Brain microvascular endothelial cell (primary cell): ENCODE measurements around the gene PDZRN4.

Source experiments
- DNase-seq: peaks from one replicate; pipeline ENCODE4 v3.0.0-alpha.2; 2020
- H3K27ac ChIP-seq: fragments of 250-450 bp; sonication (Bioruptor Pico); 2 replicates; pipeline ENCODE4 v1.5.1; 2020; ENCODE audit warnings: mild to moderate bottlenecking, moderate library complexity
- H3K27me3 ChIP-seq: fragments of 250-450 bp; sonication (Bioruptor Pico); replicated peaks from 2 replicates; pipeline ENCODE4 v1.5.1; 2020; ENCODE audit warnings: mild to moderate bottlenecking
- H3K36me3 ChIP-seq: fragments of 250-450 bp; sonication (Bioruptor Pico); replicated peaks from 2 replicates; pipeline ENCODE4 v1.5.1; 2020; ENCODE audit warnings: mild to moderate bottlenecking
- H3K4me3 ChIP-seq: 2 replicates; pipeline ENCODE4 v1.5.1; 2011; ENCODE audit warnings: low read depth, mild to moderate bottlenecking, control low read depth, low read length, moderate library complexity
- CTCF ChIP-seq: IDR thresholded peaks from 2 replicates; pipeline ENCODE4 v1.5.1; 2011; ENCODE audit warnings: low read depth, mild to moderate bottlenecking, moderate library complexity, low read length, control low read depth, inconsistent platforms; ENCODE audit errors: missing control alignments
- in situ Hi-C: cut with HindIII; loops from 2 replicates; pipeline ENCODE4 v1.10.0; 2017; ENCODE audit warnings: low sequenced_read_pairs, low pct_ligation_motif_present

PDZRN4 gene

DNA sequence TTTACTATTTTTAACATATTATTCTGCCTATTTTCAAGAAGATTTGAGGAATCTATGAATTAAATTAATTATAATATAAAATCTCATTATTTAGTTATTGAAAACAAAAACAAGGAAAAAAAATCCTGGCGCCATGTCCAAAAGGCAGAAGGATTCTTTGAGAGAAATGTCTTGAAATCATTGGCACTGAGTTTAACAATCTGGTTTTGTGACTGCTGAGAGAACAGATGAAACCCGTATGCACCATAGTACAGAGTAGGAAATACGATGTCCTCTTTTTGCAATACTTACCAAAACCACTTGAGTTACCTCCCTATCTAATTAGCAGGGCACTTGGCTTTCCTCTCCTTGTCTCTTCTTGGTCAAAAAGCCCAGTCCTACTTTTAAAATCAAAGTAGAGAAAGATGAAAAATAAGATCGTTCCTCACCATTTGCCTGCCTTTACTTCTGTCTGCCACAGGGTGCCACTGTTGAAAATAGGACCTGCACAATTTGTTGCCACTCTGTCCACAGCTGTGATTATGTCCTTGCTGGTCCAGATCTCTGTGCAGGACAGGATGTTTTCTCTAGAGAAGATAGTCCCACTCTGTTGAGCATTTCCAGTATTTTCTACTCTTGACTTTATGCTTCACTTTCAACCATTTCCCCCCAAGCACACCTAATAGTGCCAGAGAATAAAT is 179.7 kb downstream of the PDZRN4 start:
- no peak for DNase-seq
- peak; percentile 28 for TF ChIP-seq CTCF
- Histone ChIP-seq H3K36me3 (no peaks in the 10 kb centered on the region), H3K27ac (no peak overlapping the region), H3K27me3 (no peaks in the 10 kb centered on the region), H3K4me3 (no peak overlapping the region)
- in situ Hi-C loops = no loop called here

GRCh38 chr12:41380878-41381277 is 192.8 kb downstream of the PDZRN4 start:
- Histone ChIP-seq H3K27ac (no peak overlapping the region), H3K4me3 (no peak overlapping the region), H3K27me3 (no peaks in the 10 kb centered on the region), H3K36me3 (no peaks in the 10 kb centered on the region)
- in situ Hi-C loops = no loop called here
- no peak for TF ChIP-seq CTCF
- DNase-seq = no peak

- DNase-seq = no peak
- no peak overlapping the region for H3K27ac ChIP-seq
- no peaks in the 10 kb centered on the region for H3K36me3 ChIP-seq
- TF ChIP-seq CTCF = no peak
- no peak overlapping the region for H3K4me3 ChIP-seq
- in situ Hi-C loops = no loop called here
- H3K27me3 ChIP-seq = no peaks in the 10 kb centered on the region
Observed at GRCh38 chr12:41402801-41403200, 214.7 kb downstream of the PDZRN4 start.

DNA sequence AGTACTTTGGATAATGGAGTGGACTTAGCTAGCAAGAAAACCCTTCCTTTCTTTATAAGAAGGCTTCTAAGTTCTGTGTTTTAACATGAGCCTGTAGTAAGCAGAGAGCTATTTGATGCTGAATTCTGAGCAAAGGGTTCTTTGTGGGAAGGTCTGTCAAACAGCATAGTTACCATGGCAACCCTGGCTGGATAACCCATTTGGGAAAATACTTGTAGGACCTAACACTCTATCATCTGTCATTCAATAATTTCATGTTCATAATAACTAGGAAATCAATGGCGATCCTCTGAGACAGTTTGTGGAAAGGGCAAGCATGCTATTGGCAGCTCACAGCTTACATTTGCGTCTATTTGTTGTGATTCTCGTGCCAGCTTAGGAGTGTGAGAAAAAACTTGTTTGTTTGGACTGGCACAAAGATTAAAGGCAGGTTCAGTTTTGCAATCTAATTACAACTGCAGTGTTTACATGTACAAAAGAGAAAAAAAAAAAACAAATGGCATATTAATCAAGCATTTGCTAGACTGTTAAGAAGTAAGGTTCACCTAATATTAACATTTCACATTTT is 219.2 kb downstream of the PDZRN4 start:
- TF ChIP-seq CTCF = no peak
- in situ Hi-C loops = no loop called here
- Histone ChIP-seq H3K27me3 (no peaks in the 10 kb centered on the region), H3K27ac (no peak overlapping the region), H3K4me3 (no peak overlapping the region), H3K36me3 (no peaks in the 10 kb centered on the region)
- DNase-seq = no peak

DNA sequence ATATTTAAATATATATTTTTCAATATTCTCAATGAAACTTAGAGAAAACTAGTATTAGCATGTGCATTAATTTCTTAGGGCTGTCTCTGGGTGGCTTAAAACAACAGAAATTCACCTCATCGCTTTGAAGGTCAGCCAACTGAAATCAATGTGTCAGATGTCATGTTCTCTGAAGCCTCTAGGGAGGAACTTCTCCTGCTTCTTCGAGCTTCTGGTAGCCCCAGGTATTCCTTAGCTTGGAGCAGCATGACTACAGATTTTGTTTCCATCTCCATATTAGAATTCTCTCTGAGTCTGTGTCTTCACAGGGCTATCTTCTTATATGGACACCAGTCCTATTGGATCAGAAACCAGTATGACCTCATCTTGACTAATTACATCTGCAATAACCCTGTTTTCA is 221.5 kb downstream of the PDZRN4 start:
- Histone ChIP-seq H3K27me3 (no peaks in the 10 kb centered on the region), H3K36me3 (no peaks in the 10 kb centered on the region), H3K4me3 (no peak overlapping the region), H3K27ac (no peak overlapping the region)
- no peak for TF ChIP-seq CTCF
- in situ Hi-C loops = no loop called here
- DNase-seq = no peak

- Histone ChIP-seq H3K4me3 (no peak overlapping the region), H3K36me3 (no peaks in the 10 kb centered on the region), H3K27me3 (no peaks in the 10 kb centered on the region), H3K27ac (no peak overlapping the region)
- no peak for TF ChIP-seq CTCF
- DNase-seq = no peak
- in situ Hi-C loops = no loop called here
Observed at GRCh38 chr12:41418586-41418985, 230.5 kb downstream of the PDZRN4 start.
